K562 (cell line): ENCODE measurements around the gene RPL29. TPM values are rescaled to one million over a fixed set of nuclear protein-coding genes. Genes with fewer than 3 reads are reported as not detected.

Experiments used
- ATAC-seq: fragments of 200-7000 bp; cut with Tn5 transposase; 3 replicates; pipeline ENCODE4 v1.9.1; 2020; ENCODE audit warnings: moderate library complexity
- BruUV-seq: library from RNA; stranded (reverse); fragments of 400-500 nt; replicated peaks from 2 replicates; lab custom pipeline; 2021; lab: Mats Ljungman, UMichigan
- CTCF ChIA-PET: fragments of 300-600 bp; formaldehyde crosslinking; extraction: SDS; loops from one replicate; lab custom pipeline; 2021; ENCODE audit warnings: low intra/inter-chr PET ratio; lab: Yijun Ruan, JAX
- POLR2A ChIA-PET: fragments of 300-600, 350-650 bp; sonication (Branson Sonifier 250); formaldehyde crosslinking; extraction: SDS; loops from one replicate; lab custom pipeline; 2021; ENCODE audit warnings: antibody characterized with exemption, inconsistent platforms; lab: Yijun Ruan, JAX
- DNase-seq, 4 experiments: peaks; one replicate each; pipeline versions ENCODE4 v3.0.0 to v3.0.0-alpha.2; 2011 to 2018; ENCODE audit warnings: low spot score in 3 of 4, mixed read lengths in 3 of 4; ENCODE audit errors: extremely low read depth in 1 of 4
- FAIRE-seq: peaks from 2 replicates; lab custom pipeline; 2011; peaks lifted over from hg19 to GRCh38; lab: Jason Lieb, UNC
- H2AFZ ChIP-seq: 2 replicates; pipeline ENCODE4 v1.6.0; 2011; ENCODE audit warnings: low read depth, low read length, control low read depth, inconsistent platforms
- H3K27ac ChIP-seq: fragments of 200-600 bp; 3 replicates; pipeline ENCODE4 v1.8.0; 2011; ENCODE audit warnings: low read depth, mild to moderate bottlenecking, control low read depth, inconsistent platforms, low read length, moderate library complexity, mixed read lengths; ENCODE audit errors: extremely low read depth
- H3K27me3 ChIP-seq, 2 experiments: fragments of 300-600 bp in 1 of 2; 2 replicates in 1 of 2; 3 replicates in 1 of 2; pipeline versions ENCODE4 v1.6.0 to v1.8.0; 2011; ENCODE audit warnings: inconsistent platforms in 2 of 2, low read length in 2 of 2, mild to moderate bottlenecking in 1 of 2, mixed read lengths in 1 of 2, moderate library complexity in 1 of 2; ENCODE audit not compliant: control insufficient read depth in 2 of 2, insufficient read depth in 2 of 2
- H3K36me3 ChIP-seq: fragments of 300-600 bp; 3 replicates; pipeline ENCODE4 v1.8.0; 2011; ENCODE audit warnings: mild to moderate bottlenecking, low read length, inconsistent platforms; ENCODE audit not compliant: control insufficient read depth, insufficient read depth
- H3K4me1 ChIP-seq, 2 experiments: fragments of 200-600 bp in 1 of 2; replicated peaks in 1 of 2; 2 replicates in 1 of 2; 3 replicates in 1 of 2; pipeline versions ENCODE4 v1.5.1 to v1.8.0; 2011; ENCODE audit warnings: inconsistent platforms in 2 of 2, low read length in 2 of 2, mild to moderate bottlenecking in 1 of 2, mixed read lengths in 1 of 2, moderate library complexity in 1 of 2; ENCODE audit not compliant: control insufficient read depth in 2 of 2, insufficient read depth in 2 of 2
- H3K4me2 ChIP-seq: 2 replicates; pipeline ENCODE4 v1.6.1; 2011; ENCODE audit warnings: low read length, control low read depth, inconsistent platforms, mixed read lengths; ENCODE audit not compliant: insufficient read depth
- H3K4me3 ChIP-seq: fragments of 200-600 bp; sonication (generic), shearing (Covaris generic); 2 replicates; pipeline ENCODE4 v1.5.1; 2016; ENCODE audit warnings: control low read depth, inconsistent platforms
- H3K79me2 ChIP-seq: fragments of 200-600 bp; 3 replicates; pipeline ENCODE4 v1.8.0; 2011; ENCODE audit warnings: low read length, inconsistent platforms; ENCODE audit not compliant: control insufficient read depth, insufficient read depth
- H3K9ac ChIP-seq, 2 experiments: 2 replicates each; pipeline versions ENCODE4 v1.6.0 to v1.6.1; 2011; ENCODE audit warnings: low read depth in 2 of 2, low read length in 2 of 2, control low read depth in 1 of 2, inconsistent platforms in 1 of 2, mild to moderate bottlenecking in 1 of 2, mixed read lengths in 1 of 2; ENCODE audit not compliant: insufficient read depth in 1 of 2
- H3K9me1 ChIP-seq: one replicate; pipeline ENCODE4 v1.6.0; 2011; ENCODE audit warnings: inconsistent platforms, mild to moderate bottlenecking, low read length, moderate library complexity; ENCODE audit not compliant: control insufficient read depth, insufficient read depth
- H3K9me3 ChIP-seq: replicated peaks from 2 replicates; pipeline ENCODE4 v1.5.1; 2011; ENCODE audit warnings: low read depth, low read length, inconsistent platforms; ENCODE audit not compliant: control insufficient read depth, insufficient read depth
- H4K20me1 ChIP-seq: replicated peaks from 2 replicates; pipeline ENCODE4 v1.6.1; 2011; ENCODE audit warnings: low read length, inconsistent platforms, mixed read lengths; ENCODE audit not compliant: control insufficient read depth, insufficient read depth
- GATAD2B ChIP-seq: fragments of 450-650 bp; IDR thresholded peaks from 2 replicates; pipeline ENCODE4 v1.6.1; 2017; ENCODE audit warnings: mild to moderate bottlenecking, borderline replicate concordance
- POLR2AphosphoS5 ChIP-seq: IDR thresholded peaks from 2 replicates; pipeline ENCODE4 v1.6.1; 2011; ENCODE audit warnings: mild to moderate bottlenecking, low read depth, low read length, moderate library complexity; ENCODE audit not compliant: control insufficient read depth, insufficient read depth
- WHSC1 ChIP-seq: IDR thresholded peaks from one replicate; pipeline ENCODE4 v1.6.1; 2012; ENCODE audit warnings: low read length, control low read depth, inconsistent platforms
- YY1 ChIP-seq, 3 experiments: IDR thresholded peaks; 2 replicates each; pipeline ENCODE4 v1.6.1; 2011; ENCODE audit warnings: low read length in 2 of 3, mild to moderate bottlenecking in 2 of 3, moderate library complexity in 2 of 3, borderline replicate concordance in 1 of 3, control low read depth in 1 of 3, low read depth in 1 of 3; ENCODE audit not compliant: insufficient read depth in 3 of 3, insufficient replicate concordance in 2 of 3, control insufficient read depth in 1 of 3, insufficient read length in 1 of 3; ENCODE audit errors: extremely low read depth in 1 of 3
- ZNF445 ChIP-seq: fragments of 250-450 bp; sonication (Bioruptor Pico); IDR thresholded peaks from 2 replicates; pipeline ENCODE4 v1.4.0; 2020; ENCODE audit warnings: low read depth, mild to moderate bottlenecking, moderate library complexity
- WGBS: fragments of 100-300 bp; shearing (Covaris generic); methylation state at CpG from one replicate; pipeline ENCODE4 v1.1.6; 2016; ENCODE audit warnings: low coverage, mixed read lengths; ENCODE audit not compliant: insufficient coverage; ENCODE audit errors: missing lambda C conversion rate; 5-methylcytosine and 5-hydroxymethylcytosine counted together
- in situ Hi-C: fragments of 300-500 bp; cut with MboI; formaldehyde crosslinking; loops from 4 replicates; pipeline ENCODE4 v1.15.0; 2018; ENCODE audit warnings: inconsistent platforms, mixed read lengths
- intact Hi-C: fragments of 100-400 bp; cut with micrococcal nuclease; formaldehyde crosslinking; loops from 2 replicates; pipeline ENCODE4 v1.14.2; 2022
- polyA plus RNA-seq, 8 experiments: library from polyadenylated mRNA; depleted of rRNA in 4 of 8; stranded (reverse) in 5 of 8; unstranded in 3 of 8; fragments of >200 nt; fragmentation: Nextera tagmentation in 2 of 8; fragmentation: Illumina TruSeq in 1 of 8; extraction: Ambion mirVana in 2 of 8; extraction: Trizol in 1 of 8; gene quantifications; 2 replicates each; pipeline versions ENCODE4 v1.2.1 to v1.2.3, GENCODE V29; 2011 to 2014; ENCODE audit warnings: inconsistent platforms in 1 of 8, missing spikeins in 1 of 8
- total RNA-seq, 7 experiments: library from RNA; depleted of rRNA in 6 of 7; stranded (reverse); fragments of >200 nt in 6 of 7; fragmentation: Illumina TruSeq in 2 of 7; extraction: Trizol in 2 of 7; gene quantifications; 2 replicates each; pipeline versions ENCODE4 v1.2.1 to v1.2.3, GENCODE V29; 2011 to 2021; ENCODE audit warnings: low replicate concordance in 1 of 7
- TF ChIP-seq, protein P1 (sequence below): fragments of 250-450 bp; sonication (Bioruptor Pico); IDR thresholded peaks from 2 replicates; pipeline ENCODE4 v1.4.0; 2020; ENCODE audit warnings: mild to moderate bottlenecking, moderate library complexity, borderline replicate concordance

The RPL29 gene
- total and polyA plus RNA-seq, 9 of the 15 experiments (the other 6 are each of a cell fraction or from before 2014, with no cell fraction given) = 568 to 1,475 (median 1,104) TPM

DNA sequence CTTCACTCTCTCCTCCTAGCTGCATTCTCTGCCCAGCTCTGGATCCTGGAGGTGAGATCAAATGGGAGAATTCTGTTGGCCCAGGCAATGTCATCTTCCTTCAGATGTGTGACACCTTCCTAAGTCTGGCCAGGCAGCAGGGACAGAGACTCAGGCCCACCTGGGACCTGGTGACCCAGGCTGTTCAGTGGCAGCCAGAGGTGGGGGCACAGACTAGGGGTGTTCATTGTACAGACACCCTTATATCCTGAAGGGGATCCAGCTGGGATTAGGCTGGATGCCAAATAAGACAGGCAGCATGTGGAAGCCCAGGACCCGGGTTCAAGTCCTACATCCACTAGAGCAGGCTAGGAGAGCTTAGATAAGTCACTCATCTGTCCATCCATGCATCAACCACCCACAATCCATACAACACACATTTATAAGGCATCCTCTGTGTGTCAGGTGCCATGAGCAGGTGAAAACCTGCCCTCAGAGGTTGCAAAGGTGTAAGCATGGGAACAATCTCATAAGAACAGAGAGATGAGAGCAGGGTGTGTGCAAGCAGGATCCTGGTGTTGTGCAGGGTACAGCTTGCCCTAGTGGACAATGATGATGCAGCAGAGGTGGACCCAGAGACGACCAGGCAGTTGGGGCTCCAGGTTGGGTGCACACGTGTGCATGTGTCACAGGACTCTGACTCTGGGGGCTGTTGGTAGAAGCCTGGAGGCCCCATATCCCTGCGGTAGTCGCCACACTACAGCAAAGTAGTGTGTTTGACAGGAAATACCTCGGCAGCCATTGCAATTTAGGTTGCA, 18.3 kb upstream of the RPL29 start:
- Histone ChIP-seq H3K4me1 (peaks cover 14 to 24% of the 10 kb centered on the region in 2 experiments; a peak in 4 of 5 replicates), H3K27ac (no peak overlapping the region), H3K9me3 (no peaks in the 10 kb centered on the region), H3K36me3 (no peaks in the 10 kb centered on the region), H3K79me2 (no peaks in the 10 kb centered on the region), H3K4me2 (no peak overlapping the region), H3K9ac (no peak overlapping the region), H3K4me3 (no peak overlapping the region), H3K27me3 (no peaks in the 10 kb centered on the region), H4K20me1 (no peaks in the 10 kb centered on the region), H3K9me1 (no peaks in the 10 kb centered on the region), H2AFZ (peak overlapping the region; percentile 77)
- ChIA-PET POLR2A (interaction anchor here (0.5 to 1.3 kb wide), 4 partner anchors 15 to 66 kb away, joined by 3 to 6 read pairs (median 4); partner anchors contain the start of gene RPL29), CTCF (no interaction called here)
- DNase-seq (peak in 1 of 4 experiments; percentile 26), ATAC-seq (peak; percentile 80), FAIRE-seq (no peak)
- intact Hi-C loops = no loop called here
- 42% methylated on average over 3 of the region's 6 CpGs for WGBS
- in situ Hi-C loops = loop anchor here (5.0 to 25.0 kb wide), 2 partner anchors 33 to 373 kb away; no protein-coding TSS in a partner anchor
- no TSS peak for BruUV-seq
- TF ChIP-seq YY1 (IDR thresholded peaks at IDR 0.05; ENCODE audit: borderline replicate concordance in 1 of 3, control insufficient read depth in 1 of 3, extremely low read depth in 1 of 3, insufficient read depth in 3 of 3, insufficient read length in 1 of 3, insufficient replicate concordance in 2 of 3, low read depth in 1 of 3, low read length in 2 of 3) = peak in 1 of 3 experiments; percentile 11
- TF ChIP-seq, protein P1, sequence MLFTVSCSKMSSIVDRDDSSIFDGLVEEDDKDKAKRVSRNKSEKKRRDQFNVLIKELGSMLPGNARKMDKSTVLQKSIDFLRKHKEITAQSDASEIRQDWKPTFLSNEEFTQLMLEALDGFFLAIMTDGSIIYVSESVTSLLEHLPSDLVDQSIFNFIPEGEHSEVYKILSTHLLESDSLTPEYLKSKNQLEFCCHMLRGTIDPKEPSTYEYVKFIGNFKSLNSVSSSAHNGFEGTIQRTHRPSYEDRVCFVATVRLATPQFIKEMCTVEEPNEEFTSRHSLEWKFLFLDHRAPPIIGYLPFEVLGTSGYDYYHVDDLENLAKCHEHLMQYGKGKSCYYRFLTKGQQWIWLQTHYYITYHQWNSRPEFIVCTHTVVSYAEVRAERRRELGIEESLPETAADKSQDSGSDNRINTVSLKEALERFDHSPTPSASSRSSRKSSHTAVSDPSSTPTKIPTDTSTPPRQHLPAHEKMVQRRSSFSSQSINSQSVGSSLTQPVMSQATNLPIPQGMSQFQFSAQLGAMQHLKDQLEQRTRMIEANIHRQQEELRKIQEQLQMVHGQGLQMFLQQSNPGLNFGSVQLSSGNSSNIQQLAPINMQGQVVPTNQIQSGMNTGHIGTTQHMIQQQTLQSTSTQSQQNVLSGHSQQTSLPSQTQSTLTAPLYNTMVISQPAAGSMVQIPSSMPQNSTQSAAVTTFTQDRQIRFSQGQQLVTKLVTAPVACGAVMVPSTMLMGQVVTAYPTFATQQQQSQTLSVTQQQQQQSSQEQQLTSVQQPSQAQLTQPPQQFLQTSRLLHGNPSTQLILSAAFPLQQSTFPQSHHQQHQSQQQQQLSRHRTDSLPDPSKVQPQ (CRISPR knock-in tag) = no peak
- TF ChIP-seq ZNF445 (CRISPR knock-in tag) = no peak
- no peak for TF ChIP-seq WHSC1
- no peak for TF ChIP-seq POLR2AphosphoS5
- no peak for TF ChIP-seq GATAD2B
